ENCODE results near the gene OBSCN.
"Not testable (repeated sequence)": the region's sequence is repeated elsewhere in the genome, so short reads cannot be mapped to it uniquely, and the experiment has no call there.

Gene OBSCN

GRCh38 chr1:228170666-228171065 lies 37.2 kb upstream of the OBSCN start:
- no peak for DNase-seq

- DNase-seq = no peak
These were observed 36.5 kb upstream of the OBSCN start for GRCh38 chr1:228171221-228171891.

- DNase-seq = no peak
These were observed 35.0 kb upstream of the OBSCN start for GRCh38 chr1:228172591-228173527.

- DNase-seq = not testable (repeated sequence)
These were observed 34.0 kb upstream of the OBSCN start for GRCh38 chr1:228173528-228174481.

GRCh38 chr1:228174482-228175315 lies 33.1 kb upstream of the OBSCN start:
- DNase-seq = no peak

- DNase-seq = no peak
These were observed 32.4 kb upstream of the OBSCN start for GRCh38 chr1:228175316-228176023.

- DNase-seq = no peak
These were observed 31.8 kb upstream of the OBSCN start for GRCh38 chr1:228176024-228176395.

- DNase-seq = no peak
These were observed 31.2 kb upstream of the OBSCN start for GRCh38 chr1:228176461-228177182.

- DNase-seq = no peak
These were observed 30.7 kb upstream of the OBSCN start for GRCh38 chr1:228177183-228177475.

GRCh38 chr1:228177721-228178710 lies 29.8 kb upstream of the OBSCN start:
- DNase-seq = no peak

GRCh38 chr1:228178737-228179684 lies 28.8 kb upstream of the OBSCN start:
- DNase-seq = no peak

GRCh38 chr1:228180271-228180958 lies 27.4 kb upstream of the OBSCN start:
- no peak for DNase-seq

GRCh38 chr1:228180959-228181644 lies 26.7 kb upstream of the OBSCN start:
- DNase-seq = no peak

GRCh38 chr1:228181645-228182034 lies 26.2 kb upstream of the OBSCN start:
- no peak for DNase-seq

- no peak for DNase-seq
These were observed 25.4 kb upstream of the OBSCN start for GRCh38 chr1:228182296-228183030.

GRCh38 chr1:228184152-228184551 lies 23.7 kb upstream of the OBSCN start:
- no peak for DNase-seq

- DNase-seq = peak; percentile 43
These were observed 22.2 kb upstream of the OBSCN start for GRCh38 chr1:228185641-228185965.

All from activated effector memory CD4-positive, alpha-beta T cell treated with Interleukin-2 at 50 U/mL for 16 hours (primary cell).